ES-I3 (cell line): ENCODE measurements around the gene MAGT1.
A peak's percentile ranks its signal among the peaks of the same experiment; 100 is the strongest.
"Not testable (repeated sequence)": the region's sequence is repeated elsewhere in the genome, so short reads cannot be mapped to it uniquely, and the experiment has no call there.

Experiments
- H3K36me3 ChIP-seq: 2 replicates; pipeline ENCODE4 v1.6.1; 2013; ENCODE audit warnings: mild to moderate bottlenecking, low read length, control low read depth, moderate library complexity; ENCODE audit not compliant: insufficient read depth
- H3K4me1 ChIP-seq: 2 replicates; pipeline ENCODE4 v1.6.1; 2013; ENCODE audit warnings: mild to moderate bottlenecking, control low read depth, low read length; ENCODE audit not compliant: insufficient read depth
- H3K9ac ChIP-seq: 2 replicates; pipeline ENCODE4 v1.6.1; 2013; ENCODE audit warnings: low read depth, mild to moderate bottlenecking, low read length, moderate library complexity
- H3K9me3 ChIP-seq: 2 replicates; pipeline ENCODE4 v1.6.1; 2013; ENCODE audit warnings: mild to moderate bottlenecking, low read length, moderate library complexity; ENCODE audit not compliant: control insufficient read depth, insufficient read depth

MAGT1 gene

GRCh38 chrX:77901506-77901905 lies 6.3 kb upstream of the MAGT1 start:
- H3K9ac ChIP-seq: no peak overlapping the region
- no peaks in the 10 kb centered on the region; the same call in 1 of the 2 replicates for H3K36me3 ChIP-seq
- H3K4me1 ChIP-seq: no peaks in the 10 kb centered on the region
- H3K9me3 ChIP-seq: no peaks in the 10 kb centered on the region

DNA sequence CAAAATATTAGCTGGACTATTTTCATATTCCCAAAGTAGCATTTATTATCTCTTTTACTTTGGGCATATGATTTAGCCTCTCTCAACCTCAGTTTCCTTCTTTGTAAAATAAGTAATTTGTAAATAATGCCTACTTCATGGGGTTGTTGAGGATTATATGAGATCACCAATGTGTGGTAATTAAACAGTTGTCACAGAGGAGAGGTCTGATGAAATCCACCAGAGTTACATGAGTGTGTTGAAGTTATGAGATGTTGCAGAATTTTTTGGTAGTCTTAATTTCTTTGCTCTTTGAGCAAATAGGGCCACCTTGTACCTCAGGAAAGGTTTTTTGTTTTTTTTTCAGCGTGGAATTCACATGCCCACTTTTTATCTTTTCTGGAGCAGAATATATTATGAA lies 5.5 kb upstream of the MAGT1 start:
- Histone ChIP-seq H3K9me3 (no peaks in the 10 kb centered on the region), H3K36me3 (no peaks in the 10 kb centered on the region; the same call in 1 of the 2 replicates), H3K4me1 (no peaks in the 10 kb centered on the region), H3K9ac (peak overlapping the region; percentile 72)

- Histone ChIP-seq H3K36me3 (no peaks in the 10 kb centered on the region; the same call in 1 of the 2 replicates), H3K9me3 (no peaks in the 10 kb centered on the region), H3K4me1 (no peaks in the 10 kb centered on the region), H3K9ac (peak within 1 kb of the TSS; percentile 72)
Measured at GRCh38 chrX:77899081-77899828, 4.0 kb upstream of the MAGT1 start, which contains the start of gene COX7B. Gene COX7B, plus strand, starts transcription at chrX:77899468. Its CDS starts 86 bp downstream, at chrX:77899554.

DNA sequence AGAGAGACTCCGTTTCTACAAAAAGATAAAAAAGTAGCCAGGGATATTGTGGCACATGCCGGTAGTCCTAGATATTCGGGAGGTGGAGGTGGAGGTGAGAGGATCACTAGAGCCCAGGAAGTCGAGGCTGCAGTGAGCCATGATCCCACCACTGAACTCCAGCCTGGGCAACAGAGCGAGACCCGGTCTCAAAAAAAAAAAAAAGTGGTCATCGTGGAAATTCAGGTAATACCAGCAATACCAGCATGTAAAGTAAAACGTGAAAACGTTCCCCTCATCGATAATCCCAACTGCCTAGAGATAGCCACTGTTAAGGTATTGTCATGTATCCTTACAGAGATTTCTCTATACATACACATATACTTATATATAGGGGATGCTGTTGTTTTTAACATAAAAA lies 1.5 kb downstream of the MAGT1 start:
- H3K36me3 ChIP-seq: no peaks in the 10 kb centered on the region
- no peaks in the 10 kb centered on the region for H3K9me3 ChIP-seq
- H3K4me1 ChIP-seq: no peaks in the 10 kb centered on the region
- H3K9ac ChIP-seq: no peak overlapping the region

DNA sequence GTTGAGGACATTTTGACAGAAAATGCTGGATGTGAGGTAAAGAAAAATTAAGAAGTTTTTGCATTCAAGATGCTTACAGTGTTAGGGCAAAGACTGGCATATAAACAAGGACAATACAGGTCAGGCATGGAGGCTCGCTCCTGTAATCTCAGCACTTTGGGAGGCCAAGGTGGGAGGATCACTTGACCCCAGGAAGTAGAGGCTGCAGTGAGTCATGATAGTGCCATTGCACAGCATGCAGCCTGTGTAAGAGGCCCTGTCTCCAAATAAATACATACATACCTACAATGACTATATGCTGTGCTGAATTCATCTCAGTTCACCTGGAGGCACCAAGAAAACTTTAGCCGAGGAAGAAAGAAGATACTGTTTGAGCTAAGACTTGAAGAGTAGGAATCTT lies 2.3 kb downstream of the MAGT1 start:
- no peaks in the 10 kb centered on the region for H3K36me3 ChIP-seq
- H3K9ac ChIP-seq: no peak overlapping the region
- H3K4me1 ChIP-seq: no peaks in the 10 kb centered on the region
- no peaks in the 10 kb centered on the region for H3K9me3 ChIP-seq

GRCh38 chrX:77881418-77881817 lies 13.8 kb downstream of the MAGT1 start:
- H3K36me3 ChIP-seq, H3K9me3 ChIP-seq, H3K9ac ChIP-seq, H3K4me1 ChIP-seq: not testable (repeated sequence)

DNA sequence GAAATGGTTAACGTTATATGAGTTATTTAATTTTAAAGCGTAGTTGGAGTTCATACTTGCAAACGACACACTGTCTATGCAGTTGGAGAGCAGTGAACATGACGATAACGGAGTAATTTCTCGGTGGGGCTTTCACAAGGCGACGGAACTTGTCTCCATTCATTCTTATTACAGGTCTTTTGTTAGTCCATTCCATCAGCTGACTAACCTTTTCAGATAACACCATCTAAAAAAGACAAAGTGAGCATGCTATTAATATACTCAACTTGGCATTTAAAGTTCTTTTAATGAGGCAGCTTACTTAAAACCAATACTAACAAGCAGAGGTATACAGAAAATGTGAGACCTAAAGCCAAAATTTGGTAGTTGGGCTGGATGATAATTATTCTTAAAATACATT lies 19.9 kb downstream of the MAGT1 start:
- H3K9me3 ChIP-seq: no peaks in the 10 kb centered on the region
- H3K4me1 ChIP-seq: no peaks in the 10 kb centered on the region
- no peak overlapping the region for H3K9ac ChIP-seq
- H3K36me3 ChIP-seq: no peaks in the 10 kb centered on the region; the same call in 1 of the 2 replicates

DNA sequence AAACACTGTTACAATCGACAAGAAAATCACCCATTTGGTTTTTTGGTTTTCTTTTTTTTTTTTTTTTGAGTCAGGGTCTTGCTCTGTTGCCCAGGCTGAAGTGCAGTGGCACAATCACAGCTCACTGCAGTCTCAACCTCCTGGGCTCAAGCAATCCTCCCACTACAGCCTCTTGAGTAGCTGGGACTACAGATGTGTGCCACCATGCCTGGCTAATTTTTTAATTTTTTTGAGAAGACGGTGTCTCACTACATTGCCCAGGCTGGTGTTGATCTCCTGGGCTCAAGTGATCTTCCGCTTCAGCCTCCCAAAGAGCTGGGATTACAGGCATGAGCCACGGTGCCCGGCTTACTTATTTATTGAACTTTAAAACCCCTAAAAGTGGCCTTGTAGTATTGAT lies 63.7 kb downstream of the MAGT1 start:
- not testable (repeated sequence) for H3K9me3 ChIP-seq, H3K4me1 ChIP-seq, H3K9ac ChIP-seq, H3K36me3 ChIP-seq

DNA sequence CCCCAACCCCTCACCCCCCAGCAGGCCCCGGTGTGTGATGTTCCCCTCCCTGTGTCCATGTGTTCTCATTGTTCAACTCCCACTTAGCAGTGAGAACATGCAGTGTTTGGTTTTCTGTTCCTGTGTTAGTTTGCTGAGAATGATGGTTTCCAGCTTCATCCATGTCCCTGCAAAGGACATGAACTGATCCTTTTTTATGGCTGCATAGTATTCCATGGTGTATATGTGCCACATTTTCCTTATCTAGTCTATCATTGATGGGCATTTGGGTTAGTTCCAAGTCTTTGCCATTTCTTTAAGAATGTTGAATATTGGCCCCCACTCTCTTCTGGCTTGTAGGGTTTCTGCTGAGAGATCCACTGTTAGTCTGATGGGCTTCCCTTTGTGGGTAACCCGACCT lies 73.2 kb downstream of the MAGT1 start:
- H3K9ac ChIP-seq, H3K4me1 ChIP-seq, H3K36me3 ChIP-seq, H3K9me3 ChIP-seq: not testable (repeated sequence)

DNA sequence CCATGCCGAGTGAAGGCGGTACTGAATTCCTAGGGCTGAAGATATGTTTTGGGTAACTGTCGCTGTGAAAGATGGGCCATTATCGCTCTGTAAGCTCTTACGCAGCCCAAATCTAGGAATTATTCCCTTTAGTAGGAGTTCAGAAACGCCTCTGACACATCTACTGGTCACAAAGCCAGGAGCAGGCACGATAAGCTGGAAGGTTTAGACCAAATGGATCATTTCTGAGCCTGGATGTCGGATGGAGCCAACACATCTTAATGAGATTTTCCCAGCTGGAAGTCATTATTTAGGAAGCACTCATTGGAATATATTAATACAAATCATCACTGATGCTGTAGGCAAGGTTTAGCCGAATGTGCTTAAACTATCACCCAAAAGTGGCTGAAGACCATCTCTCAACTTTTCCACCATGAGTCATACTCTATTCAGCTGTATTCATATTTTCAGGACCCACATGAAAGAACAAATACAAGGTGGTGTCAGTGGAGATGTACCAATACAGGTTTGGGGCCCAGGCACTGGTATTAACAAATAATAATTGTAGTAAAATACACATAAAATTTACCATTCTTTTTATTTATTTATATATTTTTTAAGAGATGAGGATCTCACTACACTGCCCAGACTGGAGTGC lies 75.0 kb downstream of the MAGT1 start:
- Histone ChIP-seq H3K9me3 (no peaks in the 10 kb centered on the region), H3K36me3 (no peaks in the 10 kb centered on the region), H3K9ac (no peak overlapping the region), H3K4me1 (no peaks in the 10 kb centered on the region)

GRCh38 chrX:77814210-77814609 lies 81.0 kb downstream of the MAGT1 start:
- Histone ChIP-seq H3K4me1 (no peaks in the 10 kb centered on the region), H3K9me3 (no peaks in the 10 kb centered on the region), H3K36me3 (no peaks in the 10 kb centered on the region), H3K9ac (no peak overlapping the region)

- Histone ChIP-seq H3K36me3 (no peaks in the 10 kb centered on the region), H3K4me1 (no peaks in the 10 kb centered on the region), H3K9me3 (no peaks in the 10 kb centered on the region), H3K9ac (no peak overlapping the region)
Measured at GRCh38 chrX:77802201-77802600, 93.0 kb downstream of the MAGT1 start.

- no peaks in the 10 kb centered on the region for H3K36me3 ChIP-seq
- no peaks in the 10 kb centered on the region for H3K9me3 ChIP-seq
- no peak overlapping the region for H3K9ac ChIP-seq
- no peaks in the 10 kb centered on the region for H3K4me1 ChIP-seq
Measured at GRCh38 chrX:77795124-77795523, 100.1 kb downstream of the MAGT1 start.

DNA sequence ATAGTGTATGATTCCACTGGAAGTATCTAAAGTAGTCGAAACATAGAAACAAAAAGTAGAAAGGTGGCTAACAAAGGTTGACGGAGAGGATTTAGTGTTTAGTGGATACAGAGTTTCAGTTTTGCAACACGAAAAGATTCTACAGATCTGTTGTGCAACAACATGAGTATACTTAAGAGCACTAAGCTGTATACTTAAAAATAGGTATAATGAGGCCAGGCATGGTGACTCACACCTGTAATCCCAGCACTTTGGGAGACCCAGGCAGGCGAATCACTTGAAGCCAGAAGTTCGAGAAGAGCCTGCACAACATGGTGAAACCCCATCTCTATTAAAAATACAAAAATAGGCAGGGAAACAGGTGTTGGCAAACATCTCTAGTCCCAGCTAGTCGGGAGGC lies 101.3 kb downstream of the MAGT1 start:
- H3K9me3 ChIP-seq: no peaks in the 10 kb centered on the region
- H3K9ac ChIP-seq: no peak overlapping the region
- H3K36me3 ChIP-seq: no peaks in the 10 kb centered on the region
- H3K4me1 ChIP-seq: no peaks in the 10 kb centered on the region

- Histone ChIP-seq H3K4me1 (no peaks in the 10 kb centered on the region), H3K9me3 (no peaks in the 10 kb centered on the region), H3K9ac (no peak overlapping the region), H3K36me3 (no peaks in the 10 kb centered on the region)
Measured at GRCh38 chrX:77788050-77788449, 107.2 kb downstream of the MAGT1 start.
